ENCODE data around the gene RASGRP1.
"Not testable (repeated sequence)": the region's sequence is repeated elsewhere in the genome, so short reads cannot be mapped to it uniquely, and the experiment has no call there.

Gene RASGRP1

DNA sequence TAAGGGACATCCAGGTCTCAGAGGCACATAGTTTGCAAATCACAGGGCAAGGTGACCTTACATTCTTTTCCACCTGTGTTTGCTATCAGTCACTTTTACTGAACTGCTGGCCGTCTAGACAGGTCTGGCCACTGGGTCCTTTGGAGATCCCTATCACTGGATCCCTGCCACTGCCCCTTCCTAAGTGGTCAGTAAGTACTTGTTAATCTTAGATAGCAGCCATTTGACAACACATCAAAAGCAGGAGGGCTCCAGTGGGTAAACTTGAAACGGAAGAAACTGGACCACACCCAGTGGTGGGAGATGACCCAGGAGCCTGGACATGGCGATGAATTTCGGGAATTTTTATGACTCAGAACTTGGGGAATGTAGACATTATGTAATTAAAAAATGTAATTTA, 28.9 kb upstream of the RASGRP1 start:
- H3K27ac ChIP-seq = no peak overlapping the region
- no peak for TF ChIP-seq ZFX (IDR thresholded peaks at IDR 0.05; ENCODE audit: borderline replicate concordance)
- TF ChIP-seq, protein P1, sequence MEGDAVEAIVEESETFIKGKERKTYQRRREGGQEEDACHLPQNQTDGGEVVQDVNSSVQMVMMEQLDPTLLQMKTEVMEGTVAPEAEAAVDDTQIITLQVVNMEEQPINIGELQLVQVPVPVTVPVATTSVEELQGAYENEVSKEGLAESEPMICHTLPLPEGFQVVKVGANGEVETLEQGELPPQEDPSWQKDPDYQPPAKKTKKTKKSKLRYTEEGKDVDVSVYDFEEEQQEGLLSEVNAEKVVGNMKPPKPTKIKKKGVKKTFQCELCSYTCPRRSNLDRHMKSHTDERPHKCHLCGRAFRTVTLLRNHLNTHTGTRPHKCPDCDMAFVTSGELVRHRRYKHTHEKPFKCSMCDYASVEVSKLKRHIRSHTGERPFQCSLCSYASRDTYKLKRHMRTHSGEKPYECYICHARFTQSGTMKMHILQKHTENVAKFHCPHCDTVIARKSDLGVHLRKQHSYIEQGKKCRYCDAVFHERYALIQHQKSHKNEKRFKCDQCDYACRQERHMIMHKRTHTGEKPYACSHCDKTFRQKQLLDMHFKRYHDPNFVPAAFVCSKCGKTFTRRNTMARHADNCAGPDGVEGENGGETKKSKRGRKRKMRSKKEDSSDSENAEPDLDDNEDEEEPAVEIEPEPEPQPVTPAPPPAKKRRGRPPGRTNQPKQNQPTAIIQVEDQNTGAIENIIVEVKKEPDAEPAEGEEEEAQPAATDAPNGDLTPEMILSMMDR (IDR thresholded peaks at IDR 0.05) = no peak

DNA sequence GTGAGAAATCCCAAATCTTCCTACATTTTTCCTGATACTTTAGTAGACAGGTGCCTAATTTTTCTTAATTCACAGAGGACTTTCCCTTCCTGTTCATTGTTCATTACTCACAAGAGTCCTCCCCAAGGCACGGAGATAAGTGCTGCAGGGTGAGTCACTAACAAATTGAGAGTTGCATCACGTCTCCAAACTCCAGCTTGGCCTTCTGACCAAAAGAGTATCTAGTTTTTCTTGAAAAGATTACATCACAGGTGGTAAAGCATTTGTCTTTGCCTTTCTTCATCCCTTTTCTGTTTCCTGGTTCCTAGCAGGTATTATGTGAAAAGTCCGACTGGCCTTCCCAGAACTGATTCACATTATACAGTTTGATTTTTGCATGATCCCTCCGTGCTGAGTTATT, 24.9 kb upstream of the RASGRP1 start:
- TF ChIP-seq, protein P1 (IDR thresholded peaks at IDR 0.05) = no peak
- TF ChIP-seq ZFX (IDR thresholded peaks at IDR 0.05; ENCODE audit: borderline replicate concordance) = no peak
- no peak overlapping the region for H3K27ac ChIP-seq

DNA sequence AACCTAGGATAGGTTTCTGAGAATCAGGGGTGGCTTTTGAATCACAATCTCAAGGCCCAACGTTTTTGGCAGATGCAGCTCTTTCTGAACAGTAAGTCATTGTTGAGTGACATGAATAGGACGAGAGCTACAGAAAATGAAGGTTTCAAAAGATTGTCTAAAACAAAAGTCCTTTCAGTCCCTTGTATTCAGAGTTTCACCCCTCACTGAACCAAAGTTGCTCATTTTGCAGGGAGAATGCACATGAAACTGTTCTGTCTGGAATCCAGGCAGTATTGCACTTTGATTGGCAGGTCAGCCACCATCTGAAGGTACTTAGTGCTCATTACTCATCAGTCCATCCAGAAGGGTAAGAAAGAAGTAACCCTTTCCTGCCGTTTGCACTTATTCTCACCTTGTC, 24.1 kb upstream of the RASGRP1 start:
- H3K27ac ChIP-seq = no peak overlapping the region
- TF ChIP-seq, protein P1 (IDR thresholded peaks at IDR 0.05) = no peak
- TF ChIP-seq ZFX (IDR thresholded peaks at IDR 0.05; ENCODE audit: borderline replicate concordance) = no peak

DNA sequence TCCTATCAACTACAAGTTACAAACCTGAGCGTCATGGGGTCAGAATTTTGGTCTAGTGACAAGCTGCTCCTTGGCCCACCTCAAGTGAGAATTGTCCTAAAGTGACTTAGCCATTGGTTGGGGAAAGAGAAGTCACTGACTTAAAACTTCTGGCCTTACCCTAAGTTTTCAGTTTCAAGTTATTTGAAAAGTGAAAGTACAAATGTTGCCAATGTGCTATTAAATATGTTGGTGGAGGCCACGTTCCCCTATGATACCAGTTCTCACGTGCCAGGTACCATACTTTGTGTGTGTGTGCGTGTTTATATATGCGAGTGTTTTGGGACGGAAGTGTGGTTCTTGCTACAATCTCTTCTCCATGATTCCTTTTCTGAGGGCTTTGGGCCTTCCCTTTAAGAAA, 22.6 kb upstream of the RASGRP1 start:
- H3K27ac ChIP-seq = no peak overlapping the region
- TF ChIP-seq, protein P1 (IDR thresholded peaks at IDR 0.05) = no peak
- no peak for TF ChIP-seq ZFX (IDR thresholded peaks at IDR 0.05; ENCODE audit: borderline replicate concordance)

DNA sequence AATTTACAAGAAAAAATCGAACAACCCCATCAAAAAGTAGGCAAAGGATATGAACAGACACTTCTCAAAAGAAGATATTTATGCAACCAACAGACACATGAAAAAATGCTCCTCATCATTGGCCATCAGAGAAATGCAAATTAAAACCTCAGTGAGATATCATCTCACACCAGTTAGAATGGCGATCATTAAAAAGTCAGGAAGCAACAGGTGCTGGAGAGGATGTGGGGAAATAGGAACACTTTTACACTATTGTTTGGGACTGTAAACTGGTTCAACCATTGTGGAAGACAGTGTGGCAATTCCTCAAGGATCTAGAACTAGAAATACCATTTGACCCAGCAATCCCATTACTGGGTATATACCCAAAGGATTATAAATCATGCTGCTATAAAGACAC, 21.4 kb upstream of the RASGRP1 start:
- not testable (repeated sequence) for H3K27ac ChIP-seq

DNA sequence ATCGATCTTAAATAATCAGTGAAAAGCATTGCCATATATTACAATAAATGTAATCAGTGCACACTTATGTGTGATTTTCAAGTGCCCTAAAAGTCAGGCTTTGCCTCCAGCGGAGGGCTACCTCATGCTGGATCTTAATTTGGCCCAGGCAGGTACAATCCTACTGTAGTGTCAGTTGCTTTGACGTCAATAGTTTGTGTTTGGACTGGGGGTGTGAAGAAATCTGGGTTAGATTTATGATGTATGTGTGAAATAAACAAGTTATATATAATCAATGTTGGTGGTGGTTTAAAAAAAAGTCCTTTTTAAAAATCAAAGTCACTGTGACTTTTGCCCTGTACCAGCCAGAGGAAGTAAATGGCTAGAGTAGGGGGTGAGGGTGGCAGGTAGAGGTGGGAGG, 14.0 kb upstream of the RASGRP1 start:
- TF ChIP-seq, protein P1 (IDR thresholded peaks at IDR 0.05) = no peak
- no peak for TF ChIP-seq ZFX (IDR thresholded peaks at IDR 0.05; ENCODE audit: borderline replicate concordance)
- no peak overlapping the region for H3K27ac ChIP-seq

DNA sequence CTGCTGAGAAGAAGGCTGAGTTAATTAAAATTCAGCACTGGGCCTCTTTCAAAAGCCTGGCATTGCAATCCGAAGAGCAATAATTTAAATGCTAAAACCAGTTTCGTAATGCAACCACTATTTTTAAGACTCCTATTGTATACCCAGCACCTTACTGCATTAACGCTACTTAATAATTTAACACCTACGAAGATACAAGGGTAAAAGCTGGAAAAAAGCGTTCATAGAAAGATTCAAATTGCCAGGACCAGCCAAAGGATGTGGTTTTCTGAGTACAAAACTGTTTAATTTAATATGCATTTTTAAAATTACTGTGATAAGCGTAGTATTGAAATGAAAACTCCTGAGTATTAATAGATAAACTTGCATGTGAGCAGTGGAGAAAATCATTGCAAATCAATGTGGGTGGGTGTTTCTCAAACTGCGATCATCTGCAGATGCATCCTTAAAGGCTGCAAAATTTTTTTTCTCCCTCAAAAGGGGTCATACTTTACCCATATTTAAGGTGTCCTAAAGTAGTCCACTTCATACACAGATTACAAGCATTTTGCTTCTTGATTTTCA, 12.9 kb upstream of the RASGRP1 start:
- TF ChIP-seq ZFX (IDR thresholded peaks at IDR 0.05; ENCODE audit: borderline replicate concordance) = no peak
- TF ChIP-seq, protein P1 (IDR thresholded peaks at IDR 0.05) = no peak
- no peak overlapping the region for H3K27ac ChIP-seq

DNA sequence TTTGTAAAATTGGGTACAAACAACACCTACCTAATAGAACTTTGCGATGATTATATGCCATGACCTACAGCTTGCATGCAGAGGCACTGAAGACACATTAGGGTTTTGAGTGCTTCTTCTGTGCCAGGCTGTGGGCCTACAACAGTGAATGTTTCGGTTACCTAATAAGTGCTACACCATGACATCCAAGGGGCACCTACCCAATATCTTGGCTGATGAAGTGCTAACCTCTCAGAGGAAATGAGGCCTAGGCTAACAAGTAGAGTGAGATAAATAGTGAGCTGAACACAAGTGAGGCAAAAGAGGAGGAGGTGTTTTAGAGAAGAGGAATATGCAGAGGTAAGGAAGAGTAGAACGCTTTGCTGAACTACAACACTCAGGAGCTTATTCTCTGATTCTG, 12.2 kb upstream of the RASGRP1 start:
- TF ChIP-seq ZFX (IDR thresholded peaks at IDR 0.05; ENCODE audit: borderline replicate concordance) = no peak
- TF ChIP-seq, protein P1 (IDR thresholded peaks at IDR 0.05) = no peak

More for the DNA sequence above, 12.2 kb upstream of the RASGRP1 start:
- H3K27ac ChIP-seq = no peak overlapping the region

Measured in 22Rv1 (cell line).